K562 (cell line): ENCODE data around the gene THBS2. TPM values are rescaled to one million over a fixed set of nuclear protein-coding genes. Genes with fewer than 3 reads are reported as not detected.

Experiments used
- ATAC-seq: fragments of 200-7000 bp; cut with Tn5 transposase; 3 replicates; pipeline ENCODE4 v1.9.1; 2020; ENCODE audit warnings: moderate library complexity
- BruUV-seq: library from RNA; stranded (reverse); fragments of 400-500 nt; replicated peaks from 2 replicates; lab custom pipeline; 2021; lab: Mats Ljungman, UMichigan
- CTCF ChIA-PET: fragments of 300-600 bp; formaldehyde crosslinking; extraction: SDS; loops from one replicate; lab custom pipeline; 2021; ENCODE audit warnings: low intra/inter-chr PET ratio; lab: Yijun Ruan, JAX
- POLR2A ChIA-PET: fragments of 300-600, 350-650 bp; sonication (Branson Sonifier 250); formaldehyde crosslinking; extraction: SDS; loops from one replicate; lab custom pipeline; 2021; ENCODE audit warnings: antibody characterized with exemption, inconsistent platforms; lab: Yijun Ruan, JAX
- DNase-seq, 4 experiments: peaks; one replicate each; pipeline versions ENCODE4 v3.0.0 to v3.0.0-alpha.2; 2011 to 2018; ENCODE audit warnings: low spot score in 3 of 4, mixed read lengths in 3 of 4; ENCODE audit errors: extremely low read depth in 1 of 4
- FAIRE-seq: peaks from 2 replicates; lab custom pipeline; 2011; peaks lifted over from hg19 to GRCh38; lab: Jason Lieb, UNC
- H2AFZ ChIP-seq: 2 replicates; pipeline ENCODE4 v1.6.0; 2011; ENCODE audit warnings: low read depth, low read length, control low read depth, inconsistent platforms
- H3K27ac ChIP-seq: fragments of 200-600 bp; 3 replicates; pipeline ENCODE4 v1.8.0; 2011; ENCODE audit warnings: low read depth, mild to moderate bottlenecking, control low read depth, inconsistent platforms, low read length, moderate library complexity, mixed read lengths; ENCODE audit errors: extremely low read depth
- H3K27me3 ChIP-seq, 2 experiments: fragments of 300-600 bp in 1 of 2; 2 replicates in 1 of 2; 3 replicates in 1 of 2; pipeline versions ENCODE4 v1.6.0 to v1.8.0; 2011; ENCODE audit warnings: inconsistent platforms in 2 of 2, low read length in 2 of 2, mild to moderate bottlenecking in 1 of 2, mixed read lengths in 1 of 2, moderate library complexity in 1 of 2; ENCODE audit not compliant: control insufficient read depth in 2 of 2, insufficient read depth in 2 of 2
- H3K36me3 ChIP-seq: fragments of 300-600 bp; 3 replicates; pipeline ENCODE4 v1.8.0; 2011; ENCODE audit warnings: mild to moderate bottlenecking, low read length, inconsistent platforms; ENCODE audit not compliant: control insufficient read depth, insufficient read depth
- H3K4me1 ChIP-seq, 2 experiments: fragments of 200-600 bp in 1 of 2; replicated peaks in 1 of 2; 2 replicates in 1 of 2; 3 replicates in 1 of 2; pipeline versions ENCODE4 v1.5.1 to v1.8.0; 2011; ENCODE audit warnings: inconsistent platforms in 2 of 2, low read length in 2 of 2, mild to moderate bottlenecking in 1 of 2, mixed read lengths in 1 of 2, moderate library complexity in 1 of 2; ENCODE audit not compliant: control insufficient read depth in 2 of 2, insufficient read depth in 2 of 2
- H3K4me2 ChIP-seq: 2 replicates; pipeline ENCODE4 v1.6.1; 2011; ENCODE audit warnings: low read length, control low read depth, inconsistent platforms, mixed read lengths; ENCODE audit not compliant: insufficient read depth
- H3K4me3 ChIP-seq: fragments of 200-600 bp; sonication (generic), shearing (Covaris generic); 2 replicates; pipeline ENCODE4 v1.5.1; 2016; ENCODE audit warnings: control low read depth, inconsistent platforms
- H3K79me2 ChIP-seq: fragments of 200-600 bp; 3 replicates; pipeline ENCODE4 v1.8.0; 2011; ENCODE audit warnings: low read length, inconsistent platforms; ENCODE audit not compliant: control insufficient read depth, insufficient read depth
- H3K9ac ChIP-seq, 2 experiments: 2 replicates each; pipeline versions ENCODE4 v1.6.0 to v1.6.1; 2011; ENCODE audit warnings: low read depth in 2 of 2, low read length in 2 of 2, control low read depth in 1 of 2, inconsistent platforms in 1 of 2, mild to moderate bottlenecking in 1 of 2, mixed read lengths in 1 of 2; ENCODE audit not compliant: insufficient read depth in 1 of 2
- H3K9me1 ChIP-seq: one replicate; pipeline ENCODE4 v1.6.0; 2011; ENCODE audit warnings: inconsistent platforms, mild to moderate bottlenecking, low read length, moderate library complexity; ENCODE audit not compliant: control insufficient read depth, insufficient read depth
- H3K9me3 ChIP-seq: replicated peaks from 2 replicates; pipeline ENCODE4 v1.5.1; 2011; ENCODE audit warnings: low read depth, low read length, inconsistent platforms; ENCODE audit not compliant: control insufficient read depth, insufficient read depth
- H4K20me1 ChIP-seq: replicated peaks from 2 replicates; pipeline ENCODE4 v1.6.1; 2011; ENCODE audit warnings: low read length, inconsistent platforms, mixed read lengths; ENCODE audit not compliant: control insufficient read depth, insufficient read depth
- ETS2 ChIP-seq: IDR thresholded peaks from 2 replicates; pipeline ENCODE4 v1.6.1; 2016; ENCODE audit warnings: borderline replicate concordance, missing genetic modification characterization, mild to moderate bottlenecking, moderate library complexity, missing compliant biosample characterization; ENCODE audit not compliant: poor library complexity, severe bottlenecking
- RFX7 ChIP-seq: fragments of 250-450 bp; sonication (Bioruptor Pico); IDR thresholded peaks from 2 replicates; pipeline ENCODE4 v1.5.1; 2021; ENCODE audit warnings: mild to moderate bottlenecking
- SREBF1 ChIP-seq: fragments of 150-350 bp; IDR thresholded peaks from 2 replicates; pipeline ENCODE4 v1.6.1; 2014; ENCODE audit warnings: antibody characterized with exemption, low read depth, low read length, borderline replicate concordance
- ZNF507 ChIP-seq: conservative IDR thresholded peaks from 2 replicates; pipeline ENCODE4 v1.6.1; 2017; ENCODE audit warnings: missing genetic modification characterization, missing compliant biosample characterization
- ZNF518B ChIP-seq: fragments of 250-450 bp; sonication (Bioruptor Pico); IDR thresholded peaks from 2 replicates; pipeline ENCODE4 v1.5.0; 2021; ENCODE audit warnings: mild to moderate bottlenecking, moderate library complexity
- WGBS: fragments of 100-300 bp; shearing (Covaris generic); methylation state at CpG from one replicate; pipeline ENCODE4 v1.1.6; 2016; ENCODE audit warnings: low coverage, mixed read lengths; ENCODE audit not compliant: insufficient coverage; ENCODE audit errors: missing lambda C conversion rate; 5-methylcytosine and 5-hydroxymethylcytosine counted together
- in situ Hi-C: fragments of 300-500 bp; cut with MboI; formaldehyde crosslinking; loops from 4 replicates; pipeline ENCODE4 v1.15.0; 2018; ENCODE audit warnings: inconsistent platforms, mixed read lengths
- intact Hi-C: fragments of 100-400 bp; cut with micrococcal nuclease; formaldehyde crosslinking; loops from 2 replicates; pipeline ENCODE4 v1.14.2; 2022
- polyA plus RNA-seq, 8 experiments: library from polyadenylated mRNA; depleted of rRNA in 4 of 8; stranded (reverse) in 5 of 8; unstranded in 3 of 8; fragments of >200 nt; fragmentation: Nextera tagmentation in 2 of 8; fragmentation: Illumina TruSeq in 1 of 8; extraction: Ambion mirVana in 2 of 8; extraction: Trizol in 1 of 8; gene quantifications; 2 replicates each; pipeline versions ENCODE4 v1.2.1 to v1.2.3, GENCODE V29; 2011 to 2014; ENCODE audit warnings: inconsistent platforms in 1 of 8, missing spikeins in 1 of 8
- total RNA-seq, 7 experiments: library from RNA; depleted of rRNA in 6 of 7; stranded (reverse); fragments of >200 nt in 6 of 7; fragmentation: Illumina TruSeq in 2 of 7; extraction: Trizol in 2 of 7; gene quantifications; 2 replicates each; pipeline versions ENCODE4 v1.2.1 to v1.2.3, GENCODE V29; 2011 to 2021; ENCODE audit warnings: low replicate concordance in 1 of 7
- TF ChIP-seq, protein P1 (sequence below): sonication (generic); formaldehyde crosslinking; IDR thresholded peaks from 2 replicates; pipeline ENCODE4 v1.8.1; 2022; ENCODE audit warnings: missing genetic modification reagents
- TF ChIP-seq, protein P2 (sequence below): fragments of 450-650 bp; IDR thresholded peaks from 2 replicates; pipeline ENCODE4 v1.6.1; 2016; ENCODE audit warnings: low read depth

Gene THBS2
- total and polyA plus RNA-seq, 9 of the 15 experiments (the other 6 are each of a cell fraction or from before 2014, with no cell fraction given), result 0.03 to 0.11 (median 0.03) TPM; not detected in 6

GRCh38 chr6:169190144-169190584, 63.5 kb downstream of the THBS2 start (continued):
- TF ChIP-seq, protein P1, sequence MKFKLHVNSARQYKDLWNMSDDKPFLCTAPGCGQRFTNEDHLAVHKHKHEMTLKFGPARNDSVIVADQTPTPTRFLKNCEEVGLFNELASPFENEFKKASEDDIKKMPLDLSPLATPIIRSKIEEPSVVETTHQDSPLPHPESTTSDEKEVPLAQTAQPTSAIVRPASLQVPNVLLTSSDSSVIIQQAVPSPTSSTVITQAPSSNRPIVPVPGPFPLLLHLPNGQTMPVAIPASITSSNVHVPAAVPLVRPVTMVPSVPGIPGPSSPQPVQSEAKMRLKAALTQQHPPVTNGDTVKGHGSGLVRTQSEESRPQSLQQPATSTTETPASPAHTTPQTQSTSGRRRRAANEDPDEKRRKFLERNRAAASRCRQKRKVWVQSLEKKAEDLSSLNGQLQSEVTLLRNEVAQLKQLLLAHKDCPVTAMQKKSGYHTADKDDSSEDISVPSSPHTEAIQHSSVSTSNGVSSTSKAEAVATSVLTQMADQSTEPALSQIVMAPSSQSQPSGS (CRISPR knock-in tag), result no peak
- TF ChIP-seq ZNF518B (CRISPR knock-in tag) (no peak), ETS2 (tag) (no peak), SREBF1 (no peak)

DNA sequence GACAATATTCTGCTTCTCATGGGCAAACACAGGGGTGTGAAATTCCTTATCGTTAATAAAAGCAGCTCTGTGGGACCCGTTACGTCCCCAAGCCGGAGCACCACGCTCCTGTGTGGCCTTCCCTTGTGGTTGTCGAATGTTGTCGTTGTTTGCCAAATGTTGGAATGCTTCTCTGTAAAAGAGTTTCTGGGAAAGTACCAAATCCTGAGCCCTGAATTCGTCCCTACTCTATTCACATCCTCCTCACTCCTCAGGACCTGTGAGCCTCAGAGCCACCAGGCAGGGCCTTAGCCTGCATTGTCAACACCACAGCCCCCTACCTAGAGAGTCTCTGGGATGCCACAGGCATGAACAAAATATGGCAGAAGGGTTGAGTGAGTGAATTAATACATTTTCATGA, 64.0 kb downstream of the THBS2 start:
- H3K27ac ChIP-seq, result no peak overlapping the region
- H2AFZ ChIP-seq, result no peak overlapping the region
- H3K9me3 ChIP-seq, result no peaks in the 10 kb centered on the region
- H3K79me2 ChIP-seq, result no peaks in the 10 kb centered on the region
- in situ Hi-C loops (no loop called here), intact Hi-C loops (no loop called here)
- DNase-seq (no peak), ATAC-seq (no peak), FAIRE-seq (no peak)
- H3K4me2 ChIP-seq, result no peak overlapping the region
- CTCF ChIA-PET, result no interaction called here
- POLR2A ChIA-PET, result no interaction called here
- no peak overlapping the region for H3K9ac ChIP-seq
- no peaks in the 10 kb centered on the region for H3K4me1 ChIP-seq
- H3K27me3 ChIP-seq, result peaks cover 30 to 66% of the 10 kb centered on the region in 2 experiments
- no peaks in the 10 kb centered on the region for H4K20me1 ChIP-seq
- H3K4me3 ChIP-seq, result no peak overlapping the region
- 0% methylated on average over 8 of the region's 8 CpGs for WGBS
- BruUV-seq, result no TSS peak
- H3K9me1 ChIP-seq, result no peaks in the 10 kb centered on the region
- H3K36me3 ChIP-seq, result no peaks in the 10 kb centered on the region
- TF ChIP-seq, protein P2, sequence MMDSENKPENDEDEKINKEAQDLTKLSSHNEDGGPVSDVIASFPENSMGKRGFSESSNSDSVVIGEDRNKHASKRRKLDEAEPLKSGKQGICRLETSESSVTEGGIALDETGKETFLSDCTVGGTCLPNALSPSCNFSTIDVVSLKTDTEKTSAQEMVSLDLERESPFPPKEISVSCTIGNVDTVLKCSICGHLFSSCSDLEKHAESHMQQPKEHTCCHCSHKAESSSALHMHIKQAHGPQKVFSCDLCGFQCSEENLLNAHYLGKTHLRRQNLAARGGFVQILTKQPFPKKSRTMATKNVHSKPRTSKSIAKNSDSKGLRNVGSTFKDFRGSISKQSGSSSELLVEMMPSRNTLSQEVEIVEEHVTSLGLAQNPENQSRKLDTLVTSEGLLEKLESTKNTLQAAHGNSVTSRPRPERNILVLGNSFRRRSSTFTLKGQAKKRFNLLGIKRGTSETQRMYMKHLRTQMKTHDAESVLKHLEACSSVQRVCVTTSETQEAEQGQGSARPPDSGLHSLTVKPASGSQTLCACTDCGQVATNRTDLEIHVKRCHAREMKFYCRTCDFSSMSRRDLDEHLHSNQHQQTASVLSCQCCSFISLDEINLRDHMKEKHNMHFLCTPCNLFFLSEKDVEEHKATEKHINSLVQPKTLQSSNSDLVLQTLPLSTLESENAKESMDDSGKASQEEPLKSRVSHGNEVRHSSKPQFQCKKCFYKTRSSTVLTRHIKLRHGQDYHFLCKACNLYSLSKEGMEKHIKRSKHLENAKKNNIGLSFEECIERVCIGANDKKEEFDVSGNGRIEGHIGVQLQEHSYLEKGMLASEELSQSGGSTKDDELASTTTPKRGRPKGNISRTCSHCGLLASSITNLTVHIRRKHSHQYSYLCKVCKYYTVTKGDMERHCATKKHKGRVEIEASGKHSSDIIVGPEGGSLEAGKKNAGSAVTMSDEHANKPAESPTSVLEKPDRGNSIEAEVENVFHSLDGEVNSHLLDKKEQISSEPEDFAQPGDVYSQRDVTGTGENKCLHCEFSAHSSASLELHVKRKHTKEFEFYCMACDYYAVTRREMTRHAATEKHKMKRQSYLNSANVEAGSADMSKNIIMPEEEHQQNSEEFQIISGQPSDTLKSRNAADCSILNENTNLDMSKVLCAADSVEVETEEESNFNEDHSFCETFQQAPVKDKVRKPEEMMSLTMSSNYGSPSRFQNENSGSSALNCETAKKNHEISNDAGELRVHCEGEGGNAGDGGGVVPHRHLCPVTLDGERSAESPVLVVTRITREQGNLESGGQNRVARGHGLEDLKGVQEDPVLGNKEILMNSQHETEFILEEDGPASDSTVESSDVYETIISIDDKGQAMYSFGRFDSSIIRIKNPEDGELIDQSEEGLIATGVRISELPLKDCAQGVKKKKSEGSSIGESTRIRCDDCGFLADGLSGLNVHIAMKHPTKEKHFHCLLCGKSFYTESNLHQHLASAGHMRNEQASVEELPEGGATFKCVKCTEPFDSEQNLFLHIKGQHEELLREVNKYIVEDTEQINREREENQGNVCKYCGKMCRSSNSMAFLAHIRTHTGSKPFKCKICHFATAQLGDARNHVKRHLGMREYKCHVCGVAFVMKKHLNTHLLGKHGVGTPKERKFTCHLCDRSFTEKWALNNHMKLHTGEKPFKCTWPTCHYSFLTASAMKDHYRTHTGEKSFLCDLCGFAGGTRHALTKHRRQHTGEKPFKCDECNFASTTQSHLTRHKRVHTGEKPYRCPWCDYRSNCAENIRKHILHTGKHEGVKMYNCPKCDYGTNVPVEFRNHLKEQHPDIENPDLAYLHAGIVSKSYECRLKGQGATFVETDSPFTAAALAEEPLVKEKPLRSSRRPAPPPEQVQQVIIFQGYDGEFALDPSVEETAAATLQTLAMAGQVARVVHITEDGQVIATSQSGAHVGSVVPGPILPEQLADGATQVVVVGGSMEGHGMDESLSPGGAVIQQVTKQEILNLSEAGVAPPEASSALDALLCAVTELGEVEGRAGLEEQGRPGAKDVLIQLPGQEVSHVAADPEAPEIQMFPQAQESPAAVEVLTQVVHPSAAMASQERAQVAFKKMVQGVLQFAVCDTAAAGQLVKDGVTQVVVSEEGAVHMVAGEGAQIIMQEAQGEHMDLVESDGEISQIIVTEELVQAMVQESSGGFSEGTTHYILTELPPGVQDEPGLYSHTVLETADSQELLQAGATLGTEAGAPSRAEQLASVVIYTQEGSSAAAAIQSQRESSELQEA, result no peak
- no peak for TF ChIP-seq ZNF507 (tag)
- no peak for TF ChIP-seq RFX7 (CRISPR knock-in tag)
